Activated B cell treated with CpG ODN at 0.5 μM for 24 hours (primary cell): Measurements from ENCODE around the gene LONRF2. TPM values are rescaled to one million over a fixed set of nuclear protein-coding genes. Genes with fewer than 3 reads are reported as not detected.

Source experiments
- ATAC-seq: fragments of 200-7000 bp; cut with Tn5 transposase; one replicate; pipeline ENCODE4 v1.10.0; 2021; ENCODE audit warnings: low read depth, mild to moderate bottlenecking, moderate library complexity
- CTCF ChIA-PET: fragments of 350-600 bp; sonication (Branson Sonifier 250); formaldehyde crosslinking; loops from one replicate; lab custom pipeline; 2021; ENCODE audit warnings: antibody characterized with exemption; lab: Charles Lee
- POLR2A ChIA-PET: fragments of 350-600 bp; sonication (Branson Sonifier 250); formaldehyde crosslinking; loops from one replicate; lab custom pipeline; 2021; ENCODE audit warnings: antibody characterized with exemption; lab: Charles Lee
- DNase-seq: peaks from one replicate; pipeline ENCODE4 v3.0.0; 2022
- H3K27ac Mint-ChIP-seq: one replicate; pipeline ENCODE4 v1.8.0; 2020; ENCODE audit warnings: mixed read lengths
- H3K27me3 Mint-ChIP-seq: one replicate; pipeline ENCODE4 v1.8.0; 2021; ENCODE audit warnings: mixed read lengths
- H3K36me3 Mint-ChIP-seq: one replicate; pipeline ENCODE4 v1.8.0; 2021; ENCODE audit warnings: low read depth, mixed read lengths
- H3K4me1 Mint-ChIP-seq: one replicate; pipeline ENCODE4 v1.8.0; 2021; ENCODE audit warnings: mixed read lengths
- H3K4me3 Mint-ChIP-seq: one replicate; pipeline ENCODE4 v1.8.0; 2020; ENCODE audit warnings: mild to moderate bottlenecking, mixed read lengths
- H3K9me3 Mint-ChIP-seq: one replicate; pipeline ENCODE4 v1.8.0; 2020; ENCODE audit warnings: mixed read lengths
- intact Hi-C: fragments of 100-400 bp; cut with micrococcal nuclease; formaldehyde crosslinking; loops from one replicate; pipeline ENCODE4 v1.15.1; 2024
- total RNA-seq: library from RNA; stranded (reverse); gene quantifications from 2 replicates; pipeline ENCODE4 v1.2.3, GENCODE V29; 2022
- TF ChIP-seq, protein P1 (sequence below): fragments of 200-600 bp; IDR thresholded peaks from one replicate; pipeline ENCODE4 v1.8.0; 2022; ENCODE audit warnings: antibody characterized with exemption, mild to moderate bottlenecking

LONRF2 gene
- total RNA-seq, 1 donor from 2014 or later: 0.09 TPM

GRCh38 chr2:100256849-100257248 lies 65.5 kb downstream of the LONRF2 start:
- DNase-seq (no peak), ATAC-seq (no peak)
- Mint-ChIP-seq H3K36me3 (no peaks in the 10 kb centered on the region), H3K4me1 (peaks cover 6% of the 10 kb centered on the region), H3K9me3 (no peaks in the 10 kb centered on the region), H3K27ac (no peak overlapping the region), H3K4me3 (no peak overlapping the region), H3K27me3 (no peaks in the 10 kb centered on the region)
- intact Hi-C loops: no loop called here
- CTCF ChIA-PET: no interaction called here
- TF ChIP-seq, protein P1, sequence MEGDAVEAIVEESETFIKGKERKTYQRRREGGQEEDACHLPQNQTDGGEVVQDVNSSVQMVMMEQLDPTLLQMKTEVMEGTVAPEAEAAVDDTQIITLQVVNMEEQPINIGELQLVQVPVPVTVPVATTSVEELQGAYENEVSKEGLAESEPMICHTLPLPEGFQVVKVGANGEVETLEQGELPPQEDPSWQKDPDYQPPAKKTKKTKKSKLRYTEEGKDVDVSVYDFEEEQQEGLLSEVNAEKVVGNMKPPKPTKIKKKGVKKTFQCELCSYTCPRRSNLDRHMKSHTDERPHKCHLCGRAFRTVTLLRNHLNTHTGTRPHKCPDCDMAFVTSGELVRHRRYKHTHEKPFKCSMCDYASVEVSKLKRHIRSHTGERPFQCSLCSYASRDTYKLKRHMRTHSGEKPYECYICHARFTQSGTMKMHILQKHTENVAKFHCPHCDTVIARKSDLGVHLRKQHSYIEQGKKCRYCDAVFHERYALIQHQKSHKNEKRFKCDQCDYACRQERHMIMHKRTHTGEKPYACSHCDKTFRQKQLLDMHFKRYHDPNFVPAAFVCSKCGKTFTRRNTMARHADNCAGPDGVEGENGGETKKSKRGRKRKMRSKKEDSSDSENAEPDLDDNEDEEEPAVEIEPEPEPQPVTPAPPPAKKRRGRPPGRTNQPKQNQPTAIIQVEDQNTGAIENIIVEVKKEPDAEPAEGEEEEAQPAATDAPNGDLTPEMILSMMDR: no peak
- POLR2A ChIA-PET: no interaction called here

DNA sequence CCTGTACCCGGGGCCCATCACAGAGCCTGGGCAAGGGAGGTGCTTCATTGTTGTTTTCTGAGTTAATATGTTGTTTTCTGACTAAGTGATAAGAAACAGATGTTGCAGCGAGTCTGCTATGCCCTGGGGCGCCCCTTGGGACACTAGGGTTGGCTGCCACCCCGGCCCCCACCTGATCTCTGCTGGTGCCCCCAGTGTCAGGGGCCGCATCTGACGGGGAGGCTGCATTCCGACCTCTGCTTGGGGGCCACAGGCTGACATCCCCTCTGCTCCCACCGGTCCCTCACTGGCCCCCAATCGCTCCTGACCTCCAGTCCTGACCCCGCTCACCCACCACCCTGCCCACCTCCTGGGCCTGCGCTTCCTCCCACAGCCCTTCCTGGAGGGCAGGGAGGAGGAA lies 65.9 kb downstream of the LONRF2 start:
- Mint-ChIP-seq H3K9me3 (no peaks in the 10 kb centered on the region), H3K4me3 (no peak overlapping the region), H3K27me3 (no peaks in the 10 kb centered on the region), H3K27ac (no peak overlapping the region), H3K4me1 (peaks cover 10% of the 10 kb centered on the region), H3K36me3 (no peaks in the 10 kb centered on the region)
- ATAC-seq: no peak
- TF ChIP-seq, protein P1: no peak
- ChIA-PET POLR2A (no interaction called here), CTCF (no interaction called here)
- peak; percentile 13 for DNase-seq
- intact Hi-C loops: no loop called here

- TF ChIP-seq, protein P1: no peak
- Mint-ChIP-seq H3K36me3 (no peaks in the 10 kb centered on the region), H3K27ac (no peak overlapping the region), H3K4me1 (peaks cover 21% of the 10 kb centered on the region), H3K4me3 (no peak overlapping the region), H3K27me3 (no peaks in the 10 kb centered on the region), H3K9me3 (no peaks in the 10 kb centered on the region)
- DNase-seq: peak; percentile 13
- no peak for ATAC-seq
- POLR2A ChIA-PET: no interaction called here
- intact Hi-C loops: no loop called here
- CTCF ChIA-PET: interaction anchor here (1.2 kb wide), 1 partner anchor 9 kb away, joined by 3 read pairs; no protein-coding TSS in a partner anchor
Observed at GRCh38 chr2:100254646-100255210, 67.6 kb downstream of the LONRF2 start.

DNA sequence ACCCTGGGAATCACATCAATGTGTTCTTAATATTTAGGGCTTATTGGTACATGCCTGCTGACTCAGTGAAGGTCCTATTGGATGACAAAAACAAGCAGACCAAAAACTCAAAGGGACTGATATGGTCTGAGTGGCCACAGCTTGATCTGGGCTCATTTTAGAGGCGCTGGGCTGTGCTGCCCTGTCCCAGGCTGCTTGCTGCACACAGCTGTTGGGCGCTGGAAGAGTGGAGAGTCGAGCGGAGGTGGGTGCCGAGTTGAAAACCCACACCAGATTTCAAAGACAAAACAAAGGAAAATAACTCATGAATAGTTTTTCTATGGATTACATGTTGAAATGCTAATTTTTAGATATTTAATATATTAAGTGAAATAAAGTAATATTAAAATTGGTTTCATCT lies 68.5 kb downstream of the LONRF2 start:
- Mint-ChIP-seq H3K27ac (no peak overlapping the region), H3K36me3 (no peaks in the 10 kb centered on the region), H3K4me1 (peaks cover 31% of the 10 kb centered on the region), H3K27me3 (no peaks in the 10 kb centered on the region), H3K4me3 (no peak overlapping the region), H3K9me3 (no peaks in the 10 kb centered on the region)
- TF ChIP-seq, protein P1: no peak
- ChIA-PET POLR2A (no interaction called here), CTCF (interaction anchor here (1.2 kb wide), 1 partner anchor 10 kb away, joined by 3 read pairs; no protein-coding TSS in a partner anchor)
- ATAC-seq: no peak
- peak; percentile 9 for DNase-seq
- intact Hi-C loops: no loop called here

- CTCF ChIA-PET: interaction anchor here (1.2 to 7.9 kb wide), 2 partner anchors 8 to 11 kb away, joined by 3 to 53 read pairs; no protein-coding TSS in a partner anchor
Observed at GRCh38 chr2:100252811-100253698, 69.2 kb downstream of the LONRF2 start.

More at GRCh38 chr2:100252811-100253698, 69.2 kb downstream of the LONRF2 start:
- Mint-ChIP-seq H3K36me3 (no peaks in the 10 kb centered on the region), H3K9me3 (no peaks in the 10 kb centered on the region), H3K4me3 (no peak overlapping the region), H3K27ac (no peak overlapping the region), H3K27me3 (no peaks in the 10 kb centered on the region), H3K4me1 (peaks cover 38% of the 10 kb centered on the region)
- intact Hi-C loops: no loop called here
- TF ChIP-seq, protein P1: no peak
- ATAC-seq (no peak), DNase-seq (peak; percentile 14)
- POLR2A ChIA-PET: no interaction called here
